Tibial nerve (tissue), 4 donors: ENCODE data around the gene PLA2G1B. TPM values are rescaled to one million over a fixed set of nuclear protein-coding genes. Genes with fewer than 3 reads are reported as not detected.

Experiments
- DNase-seq, 2 donors: peaks; one replicate each; pipeline ENCODE4 v3.0.0-alpha.2; 2019; ENCODE audit warnings: low spot score in 2 of 2
- H3K27ac ChIP-seq, 4 donors: fragments of 200-600 bp; sonication (generic) in 3 of 4; one replicate each; pipeline ENCODE4 v1.5.1; 2017 to 2019; ENCODE audit warnings: mild to moderate bottlenecking in 1 of 4
- H3K27me3 ChIP-seq, 2 donors: fragments of 200-600 bp; sonication (generic) in 1 of 2; one replicate each; pipeline versions ENCODE4 v1.5.1 to v1.6.0; 2017 to 2019
- H3K36me3 ChIP-seq, 3 donors: fragments of 200-600 bp; sonication (generic); one replicate each; pipeline ENCODE4 v1.5.1; 2018 to 2019
- H3K4me1 ChIP-seq, 4 donors: fragments of 200-600 bp; sonication (generic) in 3 of 4; one replicate each; pipeline ENCODE4 v1.5.1; 2017 to 2019
- H3K4me3 ChIP-seq, 4 donors: fragments of 200-600 bp; sonication (generic) in 3 of 4; one replicate each; pipeline ENCODE4 v1.5.1; 2017 to 2019; ENCODE audit warnings: mild to moderate bottlenecking in 1 of 4, moderate library complexity in 1 of 4
- H3K9me3 ChIP-seq, 4 donors: fragments of 200-600 bp; sonication (generic) in 3 of 4; one replicate each; pipeline ENCODE4 v1.5.1; 2017 to 2019
- EP300 ChIP-seq, 2 donors: sonication (generic); formaldehyde crosslinking; IDR thresholded peaks; one replicate each; pipeline ENCODE4 v1.6.1; 2017; ENCODE audit warnings: antibody characterized with exemption in 2 of 2, mild to moderate bottlenecking in 1 of 2
- POLR2A ChIP-seq, 2 donors: fragments of 450-650 bp; IDR thresholded peaks; one replicate each; pipeline ENCODE4 v1.6.1; 2017; ENCODE audit warnings: antibody characterized with exemption in 2 of 2, mild to moderate bottlenecking in 2 of 2, moderate library complexity in 2 of 2
- WGBS, 2 donors: methylation state at CpG; one replicate each; pipeline ENCODE4 v1.1.5; 2018; 5-methylcytosine and 5-hydroxymethylcytosine counted together
- total RNA-seq, 4 donors: library from RNA; depleted of rRNA; stranded (reverse); fragments of >200 nt; gene quantifications; one replicate each; pipeline ENCODE4 v1.1.0, GENCODE V29; 2016
- TF ChIP-seq, protein P1 (sequence below), 5 experiments: fragments of 200-600 bp in 3 of 5; fragments of 450-650 bp in 2 of 5; sonication (generic) in 3 of 5; IDR thresholded peaks; one replicate each; pipeline ENCODE4 v1.5.1; 2016 to 2019; ENCODE audit warnings: antibody characterized with exemption in 5 of 5, mild to moderate bottlenecking in 3 of 5, moderate library complexity in 2 of 5

Gene PLA2G1B
- total RNA-seq, 4 donors from 2014 or later = 11.4 TPM; not detected in 3

GRCh38 chr12:120350576-120351350 is 23.2 kb upstream of the PLA2G1B start:
- H3K9me3 ChIP-seq = no peaks in the 10 kb centered on the region
- no peaks in the 10 kb centered on the region for H3K27me3 ChIP-seq
- H3K4me1 ChIP-seq = no peaks in the 10 kb centered on the region
- no peak overlapping the region for H3K27ac ChIP-seq
- H3K4me3 ChIP-seq = no peak overlapping the region
- no peak for DNase-seq
- WGBS, 2 donors = 70 to 73% methylated on average over 18 to 19 of the region's 19 CpGs
- H3K36me3 ChIP-seq = peaks cover 0 to 18% (median 0%) of the 10 kb centered on the region in 3 donors
- TF ChIP-seq EP300 (IDR thresholded peaks at IDR 0.05) (no peak), POLR2A (IDR thresholded peaks at IDR 0.05) (no peak)

- DNase-seq = no peak
- peaks cover 0 to 18% (median 0%) of the 10 kb centered on the region in 3 donors for H3K36me3 ChIP-seq
- H3K4me1 ChIP-seq = no peaks in the 10 kb centered on the region
- TF ChIP-seq EP300 (IDR thresholded peaks at IDR 0.05) (no peak), POLR2A (IDR thresholded peaks at IDR 0.05) (no peak)
- TF ChIP-seq, protein P1, sequence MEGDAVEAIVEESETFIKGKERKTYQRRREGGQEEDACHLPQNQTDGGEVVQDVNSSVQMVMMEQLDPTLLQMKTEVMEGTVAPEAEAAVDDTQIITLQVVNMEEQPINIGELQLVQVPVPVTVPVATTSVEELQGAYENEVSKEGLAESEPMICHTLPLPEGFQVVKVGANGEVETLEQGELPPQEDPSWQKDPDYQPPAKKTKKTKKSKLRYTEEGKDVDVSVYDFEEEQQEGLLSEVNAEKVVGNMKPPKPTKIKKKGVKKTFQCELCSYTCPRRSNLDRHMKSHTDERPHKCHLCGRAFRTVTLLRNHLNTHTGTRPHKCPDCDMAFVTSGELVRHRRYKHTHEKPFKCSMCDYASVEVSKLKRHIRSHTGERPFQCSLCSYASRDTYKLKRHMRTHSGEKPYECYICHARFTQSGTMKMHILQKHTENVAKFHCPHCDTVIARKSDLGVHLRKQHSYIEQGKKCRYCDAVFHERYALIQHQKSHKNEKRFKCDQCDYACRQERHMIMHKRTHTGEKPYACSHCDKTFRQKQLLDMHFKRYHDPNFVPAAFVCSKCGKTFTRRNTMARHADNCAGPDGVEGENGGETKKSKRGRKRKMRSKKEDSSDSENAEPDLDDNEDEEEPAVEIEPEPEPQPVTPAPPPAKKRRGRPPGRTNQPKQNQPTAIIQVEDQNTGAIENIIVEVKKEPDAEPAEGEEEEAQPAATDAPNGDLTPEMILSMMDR (IDR thresholded peaks at IDR 0.05) = no peak
- H3K9me3 ChIP-seq = no peaks in the 10 kb centered on the region
- no peak overlapping the region for H3K27ac ChIP-seq
- no peak overlapping the region for H3K4me3 ChIP-seq
- 90 to 94% methylated on average over 7 to 11 of the region's 11 CpGs for WGBS, 2 donors
- H3K27me3 ChIP-seq = peaks cover 0 to 1% of the 10 kb centered on the region in 2 donors
Measured at GRCh38 chr12:120347766-120348165, 20.2 kb upstream of the PLA2G1B start.

GRCh38 chr12:120346681-120347080 is 19.1 kb upstream of the PLA2G1B start:
- Histone ChIP-seq H3K4me3 (no peak overlapping the region), H3K4me1 (no peaks in the 10 kb centered on the region), H3K27me3 (peaks cover 0 to 8% of the 10 kb centered on the region in 2 donors), H3K36me3 (peaks cover 0 to 18% (median 0%) of the 10 kb centered on the region in 3 donors), H3K9me3 (no peaks in the 10 kb centered on the region), H3K27ac (no peak overlapping the region)
- TF ChIP-seq, protein P1 (IDR thresholded peaks at IDR 0.05) = no peak
- TF ChIP-seq POLR2A (IDR thresholded peaks at IDR 0.05) = no peak
- TF ChIP-seq EP300 (IDR thresholded peaks at IDR 0.05) = no peak
- DNase-seq = no peak
- 94 to 95% methylated on average over 7 of the region's 7 CpGs for WGBS, 2 donors

DNA sequence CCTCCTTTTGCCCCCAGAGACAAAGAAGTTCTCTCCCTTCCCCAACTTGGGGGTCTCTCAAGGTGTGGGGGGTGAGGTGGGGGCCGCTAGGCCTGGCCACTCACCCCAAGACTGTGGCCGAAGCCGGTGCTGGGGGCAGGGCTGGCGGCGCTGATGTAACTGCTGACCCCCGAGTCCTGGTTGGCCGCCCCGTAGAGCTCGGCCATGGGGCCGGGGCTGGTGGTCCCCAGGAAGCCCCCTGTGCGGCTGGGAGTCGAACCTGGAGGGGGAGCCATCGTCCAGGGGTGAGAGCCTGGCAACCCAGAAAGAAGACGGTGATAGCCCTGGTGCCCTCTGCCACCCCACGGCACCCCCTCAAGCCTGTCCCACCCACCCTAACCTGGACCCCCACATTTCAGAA is 18.5 kb upstream of the PLA2G1B start:
- no peak overlapping the region for H3K27ac ChIP-seq
- H3K4me3 ChIP-seq = no peak overlapping the region
- no peaks in the 10 kb centered on the region for H3K4me1 ChIP-seq
- peaks cover 0 to 18% (median 0%) of the 10 kb centered on the region in 3 donors for H3K36me3 ChIP-seq
- no peak for DNase-seq
- H3K27me3 ChIP-seq = peaks cover 0 to 15% of the 10 kb centered on the region in 2 donors
- TF ChIP-seq EP300 (IDR thresholded peaks at IDR 0.05) = no peak
- TF ChIP-seq, protein P1 (IDR thresholded peaks at IDR 0.05) = no peak
- TF ChIP-seq POLR2A (IDR thresholded peaks at IDR 0.05) = no peak
- WGBS, 2 donors = 88 to 97% methylated on average over 11 to 15 of the region's 15 CpGs
- no peaks in the 10 kb centered on the region for H3K9me3 ChIP-seq

GRCh38 chr12:120343692-120344091 is 16.1 kb upstream of the PLA2G1B start:
- no peak for TF ChIP-seq EP300 (IDR thresholded peaks at IDR 0.05)
- TF ChIP-seq, protein P1 (IDR thresholded peaks at IDR 0.05) = no peak
- no peak for TF ChIP-seq POLR2A (IDR thresholded peaks at IDR 0.05)
- 87 to 91% methylated on average over 8 of the region's 8 CpGs for WGBS, 2 donors
- DNase-seq = no peak
- Histone ChIP-seq H3K9me3 (no peaks in the 10 kb centered on the region), H3K4me3 (no peak overlapping the region), H3K4me1 (no peaks in the 10 kb centered on the region), H3K36me3 (peaks cover 0 to 18% (median 0%) of the 10 kb centered on the region in 3 donors), H3K27ac (no peak overlapping the region), H3K27me3 (peaks cover 0 to 16% of the 10 kb centered on the region in 2 donors)
